HG03159 (cell line): ENCODE measurements around the gene CCNG2.
"Not testable (repeated sequence)": the region's sequence is repeated elsewhere in the genome, so short reads cannot be mapped to it uniquely, and the experiment has no call there.

Experiments used
- ATAC-seq: cut with Tn5 transposase; IDR thresholded peaks from one replicate; pipeline ENCODE4 v1.9.1; 2021; ENCODE audit warnings: mild to moderate bottlenecking, moderate library complexity; ENCODE audit not compliant: unreplicated experiment

Gene CCNG2, protein sequence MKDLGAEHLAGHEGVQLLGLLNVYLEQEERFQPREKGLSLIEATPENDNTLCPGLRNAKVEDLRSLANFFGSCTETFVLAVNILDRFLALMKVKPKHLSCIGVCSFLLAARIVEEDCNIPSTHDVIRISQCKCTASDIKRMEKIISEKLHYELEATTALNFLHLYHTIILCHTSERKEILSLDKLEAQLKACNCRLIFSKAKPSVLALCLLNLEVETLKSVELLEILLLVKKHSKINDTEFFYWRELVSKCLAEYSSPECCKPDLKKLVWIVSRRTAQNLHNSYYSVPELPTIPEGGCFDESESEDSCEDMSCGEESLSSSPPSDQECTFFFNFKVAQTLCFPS

DNA sequence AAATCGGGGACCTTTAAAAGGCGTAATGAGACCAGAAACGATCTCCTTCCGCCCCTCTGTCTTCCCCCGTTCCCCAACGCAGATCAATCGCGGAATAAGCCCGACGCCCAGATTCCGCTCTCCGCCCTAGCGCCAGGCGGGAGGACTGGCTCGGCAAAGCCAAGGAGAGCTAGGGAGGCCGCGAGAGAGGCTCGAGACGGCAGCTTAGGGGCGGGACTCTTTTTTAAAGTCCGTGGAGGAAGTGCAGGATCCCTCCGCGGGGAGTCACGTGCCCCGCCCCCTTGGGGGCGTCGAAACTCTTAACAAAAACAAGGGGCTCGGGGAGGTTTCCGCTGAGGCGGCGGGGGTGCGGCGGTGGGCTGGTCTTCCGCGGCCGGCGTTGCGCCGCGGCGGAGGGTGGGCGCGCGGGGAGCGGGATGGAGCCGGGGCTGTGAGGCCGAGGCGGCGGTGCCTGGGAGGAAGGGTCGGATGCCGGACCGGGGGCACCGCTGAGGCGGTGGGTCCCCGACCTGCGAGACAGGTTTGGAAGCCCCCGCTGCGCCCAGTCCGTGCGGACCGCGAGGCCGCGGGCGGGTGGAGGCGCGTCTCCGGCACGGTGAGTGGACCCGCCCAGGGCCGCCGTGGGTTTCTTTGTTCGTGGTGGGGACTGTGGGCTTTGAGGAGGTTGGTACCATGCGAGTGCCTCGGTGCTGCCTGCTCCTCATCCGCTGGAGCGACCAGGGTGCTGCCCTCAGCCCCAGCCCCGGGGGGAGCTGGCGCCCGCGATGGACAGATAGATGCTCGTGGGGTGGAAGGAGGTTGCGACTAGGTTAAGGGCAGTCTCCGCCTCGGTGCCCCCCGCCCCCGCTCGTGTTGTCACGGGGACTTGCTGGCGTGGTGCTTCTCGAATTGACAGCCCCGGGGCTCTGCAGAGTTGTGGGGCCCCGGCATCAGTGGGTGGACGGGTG, at the start of gene CCNG2:
Gene CCNG2, plus strand, starts transcription at position 296 of the 947 bp plus-strand sequence. CDS start 1,326 bp downstream, outside the sequence.
- ATAC-seq: peak; percentile 26

DNA sequence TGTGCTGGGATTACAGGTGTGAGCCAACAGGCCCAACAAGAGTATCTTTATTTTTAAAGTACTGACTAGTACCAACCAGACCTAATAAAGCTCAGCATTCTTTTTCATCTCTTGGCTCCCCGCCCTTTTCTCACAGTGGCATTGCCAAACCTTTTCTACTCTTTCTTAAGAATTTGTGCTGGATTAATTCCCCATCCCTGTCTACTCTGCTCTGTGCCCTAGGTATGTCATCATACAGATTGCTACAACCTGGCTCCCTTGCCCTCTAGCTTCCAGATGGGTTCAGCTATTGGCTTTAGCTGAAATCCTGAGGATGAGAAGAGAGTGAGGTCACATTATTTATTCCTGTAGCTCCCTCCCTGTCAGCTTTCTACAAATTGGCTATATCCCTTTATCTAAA, 46.3 kb upstream of the CCNG2 start:
- no peak for ATAC-seq

DNA sequence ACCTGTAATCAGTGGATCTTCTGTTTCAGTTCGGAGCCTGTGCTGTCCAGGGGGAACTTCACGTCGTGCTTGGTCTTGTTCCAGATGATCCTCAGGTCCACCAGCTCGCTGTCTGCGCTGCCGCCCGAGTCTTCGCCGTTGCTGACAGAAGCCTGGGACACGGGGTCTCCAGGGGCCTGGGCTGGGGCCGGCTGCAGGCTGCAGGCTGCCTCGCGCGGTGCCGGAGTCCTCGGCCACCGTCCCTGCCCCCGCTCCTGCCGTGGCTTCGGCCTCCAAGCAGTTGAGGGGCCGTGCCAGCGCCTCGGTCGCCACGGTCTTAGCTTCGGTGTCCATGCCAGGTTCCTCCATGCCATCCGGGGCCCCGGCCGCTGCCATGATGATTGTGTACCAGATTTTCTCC, 43.9 kb upstream of the CCNG2 start:
- no peak for ATAC-seq

DNA sequence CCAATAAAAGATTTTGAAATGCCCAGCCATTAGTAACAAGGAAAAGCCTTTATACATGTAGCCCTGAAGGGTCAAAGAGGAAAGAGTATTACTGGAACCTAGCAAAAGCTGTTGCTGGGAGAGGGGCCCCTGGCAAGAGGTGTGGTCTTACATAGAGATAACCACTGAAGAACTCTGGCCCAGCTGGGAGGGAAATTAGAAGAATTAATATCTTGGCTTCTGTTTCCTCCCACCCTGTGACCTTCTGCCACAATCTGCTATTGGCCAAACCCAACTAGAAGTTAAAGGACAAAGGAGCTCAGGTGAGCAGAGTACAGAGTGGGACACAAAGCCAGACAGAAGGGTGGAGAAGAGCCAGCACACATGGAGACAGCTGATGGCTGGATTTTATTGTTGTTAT, 39.3 kb upstream of the CCNG2 start:
- ATAC-seq: no peak

DNA sequence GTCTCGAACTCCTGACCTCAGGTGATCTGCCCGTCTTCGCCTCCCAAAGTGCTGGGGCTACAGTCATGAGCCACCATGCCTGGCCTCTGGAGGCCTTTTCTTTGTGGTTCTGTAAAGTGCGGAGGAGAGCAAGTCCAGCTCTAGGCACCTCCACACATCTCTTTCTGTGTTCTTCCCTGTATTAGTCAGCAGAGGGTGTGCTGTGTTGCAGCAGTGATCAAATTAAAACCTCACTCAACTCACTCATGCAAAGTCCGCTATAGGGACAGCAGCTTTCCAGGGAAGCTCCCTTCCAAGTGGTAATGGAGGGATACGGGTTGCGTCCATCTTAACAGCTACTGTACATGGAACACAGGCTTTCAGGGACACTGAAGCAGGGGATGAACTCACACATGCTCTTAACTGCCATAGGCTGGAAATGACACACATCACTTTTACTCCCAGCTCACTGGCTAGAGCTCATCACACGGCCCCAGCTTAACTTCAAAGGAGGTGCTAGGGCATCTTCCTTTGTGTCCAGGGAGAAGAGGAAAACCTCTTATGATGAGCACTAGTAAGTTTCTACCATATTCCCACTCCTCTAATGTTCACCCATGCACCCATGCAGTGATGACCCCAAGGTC, 36.0 kb upstream of the CCNG2 start:
- no peak for ATAC-seq

DNA sequence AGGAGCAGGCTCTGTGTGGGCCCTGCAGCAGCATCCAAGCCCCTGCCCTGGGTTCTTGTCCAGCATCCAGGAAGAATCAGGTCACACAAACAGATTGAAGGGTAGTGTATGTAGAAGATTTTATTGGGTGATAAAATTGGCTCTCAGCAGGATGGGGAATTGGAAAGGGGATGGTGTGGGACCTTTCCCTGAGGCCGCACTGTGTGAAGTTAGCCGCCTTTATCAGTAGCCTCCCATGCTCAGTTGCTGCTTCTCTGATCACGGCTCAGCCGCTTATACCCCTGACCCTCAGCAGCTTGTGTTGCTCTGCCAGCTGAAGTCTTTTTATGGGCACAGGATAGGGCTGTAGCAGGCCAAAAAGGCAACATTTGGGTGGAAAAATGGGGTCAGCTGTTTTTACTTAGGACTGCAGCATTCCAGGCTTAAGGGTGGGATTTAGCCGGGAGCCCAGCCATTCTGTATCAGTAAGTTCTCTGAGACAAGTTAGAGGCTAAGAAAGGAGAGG, 35.2 kb upstream of the CCNG2 start:
- no peak for ATAC-seq

DNA sequence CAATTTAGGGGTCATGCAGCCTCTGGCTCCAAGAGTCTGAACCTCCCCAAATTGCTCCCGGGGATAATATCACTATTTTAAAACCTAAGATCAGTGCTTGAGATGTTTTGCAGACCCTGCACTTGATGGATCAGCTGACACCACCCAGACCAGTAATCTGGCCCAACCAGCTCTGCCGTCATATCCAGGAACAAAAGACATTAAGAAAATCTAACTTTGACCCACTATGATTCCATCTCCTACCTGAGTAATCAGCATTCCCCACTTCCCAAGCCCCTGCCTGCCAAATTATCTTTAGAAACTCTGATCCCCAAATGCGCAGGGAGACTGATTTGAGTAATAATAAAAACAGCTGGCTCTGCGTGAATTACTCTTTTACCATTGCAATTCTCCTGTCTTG, 34.4 kb upstream of the CCNG2 start:
- no peak for ATAC-seq

DNA sequence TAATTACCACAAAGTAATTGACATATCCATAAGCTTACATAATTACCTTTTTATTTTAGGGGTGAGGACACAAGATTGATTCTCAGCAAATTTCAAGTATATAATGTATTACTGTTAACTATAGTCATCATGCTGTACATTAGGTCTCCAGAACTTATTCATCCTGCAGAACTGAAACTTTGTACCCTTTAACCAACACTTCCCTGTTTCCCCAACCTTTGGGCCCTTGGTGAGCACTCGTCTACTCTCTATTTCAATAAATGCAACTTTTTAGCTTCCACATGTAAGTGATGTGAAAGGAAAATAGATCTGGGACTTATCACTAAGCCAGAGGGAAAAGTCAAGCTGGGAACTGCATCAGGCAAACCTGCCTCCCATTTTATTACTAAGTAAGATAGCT, 33.6 kb upstream of the CCNG2 start:
- ATAC-seq: no peak

DNA sequence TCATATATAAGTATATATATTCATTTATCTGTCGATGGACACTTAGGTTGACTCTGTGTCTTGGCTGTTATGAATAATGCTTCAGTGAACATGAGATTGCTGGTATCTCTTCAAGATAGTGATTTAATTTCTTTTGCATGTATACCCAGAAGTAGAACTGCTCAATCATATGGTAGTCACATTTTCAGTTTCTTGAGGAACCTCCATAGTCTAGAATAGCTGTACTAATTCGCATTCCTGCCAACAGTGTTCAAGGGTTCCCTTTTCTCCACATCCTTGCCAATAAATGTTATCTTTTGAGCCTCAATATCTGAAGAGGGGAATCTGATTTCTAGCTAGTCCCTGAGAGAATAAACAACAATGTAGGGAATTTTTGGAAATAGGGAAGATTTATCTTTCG, 32.4 kb upstream of the CCNG2 start:
- no peak for ATAC-seq

DNA sequence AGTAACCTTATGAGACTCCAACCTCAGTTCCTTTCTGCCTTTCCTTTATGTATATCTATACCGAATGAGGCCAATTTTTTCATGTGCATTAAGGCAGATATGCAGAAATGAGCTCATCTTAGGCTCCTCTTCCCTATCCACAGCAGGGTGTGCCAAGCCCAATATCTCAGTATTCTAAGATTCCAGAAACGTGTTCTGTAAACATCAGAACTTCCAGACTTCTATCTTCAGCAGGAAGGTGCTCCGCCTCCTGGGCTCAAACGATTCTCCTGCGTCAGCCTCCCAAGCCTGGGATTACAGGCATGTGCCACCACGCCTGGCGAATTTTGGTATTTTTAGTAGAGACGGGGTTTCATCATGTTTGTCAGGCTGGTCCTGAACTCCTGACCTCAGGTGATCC, 31.0 kb upstream of the CCNG2 start:
- ATAC-seq: no peak

DNA sequence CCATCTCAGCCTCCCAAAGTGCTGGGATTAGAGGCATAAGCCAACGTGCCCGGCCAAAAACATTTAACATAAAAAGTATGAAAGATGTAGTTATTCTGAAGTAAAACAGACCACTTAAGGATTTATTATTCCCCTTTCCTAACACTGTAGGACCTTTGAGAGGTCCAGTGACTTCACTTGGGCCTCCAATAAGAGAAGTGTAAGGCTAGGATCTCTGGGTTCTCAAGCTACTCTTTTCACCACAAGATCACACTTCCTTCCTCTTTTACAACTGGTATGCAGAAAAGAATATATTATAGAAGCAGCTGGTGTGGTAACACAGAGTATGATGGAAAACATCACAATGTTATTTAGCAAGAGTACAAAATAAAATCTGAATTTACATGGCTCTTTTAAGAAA, 30.2 kb upstream of the CCNG2 start:
- peak; percentile 94 for ATAC-seq

DNA sequence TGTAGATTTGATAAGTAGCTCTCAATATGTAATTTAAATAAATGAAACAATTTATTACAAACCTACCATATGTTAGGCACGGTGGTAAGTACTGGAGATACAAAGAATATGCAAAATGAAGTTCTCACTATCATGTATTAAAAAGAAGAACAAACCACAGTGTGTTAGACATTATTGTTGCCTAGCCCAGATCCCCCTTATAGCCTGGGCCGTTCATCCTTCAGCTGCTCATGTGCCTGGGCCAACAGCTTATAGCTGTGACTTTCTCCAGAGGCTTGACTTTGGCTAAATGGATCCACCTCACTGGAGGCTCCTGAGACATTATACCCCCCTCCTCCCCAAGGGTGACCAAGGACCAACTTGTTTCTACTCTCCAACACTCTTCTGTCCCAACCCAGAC, 29.8 kb upstream of the CCNG2 start:
- peak; percentile 71 for ATAC-seq

DNA sequence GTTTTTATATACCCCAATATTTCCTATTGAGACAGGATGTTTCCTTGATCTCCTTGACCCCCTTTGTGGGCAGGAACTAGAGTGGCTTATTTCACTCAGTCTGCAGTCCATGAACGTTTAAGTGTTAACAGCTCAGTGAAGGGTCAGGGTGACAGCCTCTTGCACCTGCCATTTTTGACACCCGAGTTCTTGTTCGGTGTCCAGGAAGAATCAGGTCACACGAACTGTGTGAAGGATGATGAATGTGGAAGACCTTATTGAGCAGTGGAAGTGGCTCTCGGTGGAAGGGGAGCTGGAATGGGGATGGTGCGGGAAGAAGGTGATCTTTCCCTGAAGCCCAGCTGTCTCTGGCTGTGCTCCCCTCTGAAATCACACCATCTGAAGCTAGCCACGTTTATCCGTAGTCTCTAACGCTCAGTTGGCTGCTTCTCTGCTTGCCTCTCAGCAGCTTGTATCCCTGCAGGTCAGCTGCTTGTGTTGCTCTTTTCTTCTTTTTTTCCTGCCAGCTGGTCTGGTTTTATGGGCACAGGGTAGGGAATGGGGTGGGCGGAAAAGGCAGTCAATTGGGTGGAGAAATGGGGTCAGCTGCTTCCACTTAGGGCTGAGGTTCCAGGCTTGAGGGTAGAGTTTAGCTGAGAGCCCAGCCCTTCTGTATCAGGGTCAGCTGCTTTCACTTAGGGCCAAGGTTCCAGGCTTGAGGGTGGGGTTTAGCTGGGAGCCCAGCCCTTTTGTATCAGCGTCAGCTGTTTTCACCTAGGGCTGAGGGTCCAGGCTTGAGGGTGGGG, 29.0 kb upstream of the CCNG2 start:
- no peak for ATAC-seq

DNA sequence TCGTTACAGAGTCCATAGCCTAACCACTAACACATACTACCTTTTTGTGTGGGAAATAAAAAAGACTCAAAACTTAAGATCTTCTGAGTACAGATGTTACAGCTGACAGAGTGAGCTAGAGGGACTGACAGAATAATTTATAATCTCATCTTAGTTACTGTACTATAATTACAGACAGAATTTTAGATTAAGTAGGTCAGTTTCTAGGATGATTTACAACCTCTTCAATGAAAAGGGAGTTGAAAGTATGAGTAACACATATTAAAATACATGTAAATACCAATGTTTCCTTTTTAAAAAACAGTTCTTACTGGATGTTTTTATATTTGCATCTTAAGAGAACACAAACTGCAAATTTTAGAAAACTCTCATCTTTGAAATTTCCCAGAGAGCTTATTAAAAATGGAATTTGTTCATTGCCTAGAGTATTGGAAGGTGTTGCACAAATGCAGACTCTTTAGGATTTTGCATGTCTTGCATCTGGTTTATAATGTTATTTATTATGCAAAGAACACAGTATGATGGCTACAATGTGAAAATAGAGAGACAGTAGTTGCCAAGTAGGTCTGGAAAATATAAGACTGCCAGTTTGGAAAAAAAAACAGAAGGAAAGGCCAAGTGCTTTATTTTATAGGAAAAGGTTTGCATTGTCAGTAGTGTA, 24.2 kb upstream of the CCNG2 start:
- no peak for ATAC-seq

DNA sequence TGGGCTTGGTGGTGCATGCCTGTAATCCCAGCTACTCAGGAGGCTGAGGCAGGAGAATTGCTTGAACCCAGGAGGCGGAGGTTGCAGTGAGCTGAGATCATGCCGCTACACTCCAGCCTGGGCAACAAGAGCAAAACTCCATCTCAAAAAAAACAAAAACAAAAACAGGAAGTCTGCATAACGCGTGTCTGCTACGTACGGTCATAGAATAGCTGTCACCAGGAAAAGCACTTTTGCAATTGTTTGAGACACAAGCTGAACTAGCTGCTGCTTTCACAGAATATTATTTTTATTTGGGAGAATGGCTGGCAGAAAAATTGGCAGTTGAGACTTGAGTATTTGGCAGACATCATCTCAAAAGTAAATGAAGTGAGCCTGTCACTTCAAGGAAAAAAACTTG, 19.6 kb upstream of the CCNG2 start:
- ATAC-seq: not testable (repeated sequence)

DNA sequence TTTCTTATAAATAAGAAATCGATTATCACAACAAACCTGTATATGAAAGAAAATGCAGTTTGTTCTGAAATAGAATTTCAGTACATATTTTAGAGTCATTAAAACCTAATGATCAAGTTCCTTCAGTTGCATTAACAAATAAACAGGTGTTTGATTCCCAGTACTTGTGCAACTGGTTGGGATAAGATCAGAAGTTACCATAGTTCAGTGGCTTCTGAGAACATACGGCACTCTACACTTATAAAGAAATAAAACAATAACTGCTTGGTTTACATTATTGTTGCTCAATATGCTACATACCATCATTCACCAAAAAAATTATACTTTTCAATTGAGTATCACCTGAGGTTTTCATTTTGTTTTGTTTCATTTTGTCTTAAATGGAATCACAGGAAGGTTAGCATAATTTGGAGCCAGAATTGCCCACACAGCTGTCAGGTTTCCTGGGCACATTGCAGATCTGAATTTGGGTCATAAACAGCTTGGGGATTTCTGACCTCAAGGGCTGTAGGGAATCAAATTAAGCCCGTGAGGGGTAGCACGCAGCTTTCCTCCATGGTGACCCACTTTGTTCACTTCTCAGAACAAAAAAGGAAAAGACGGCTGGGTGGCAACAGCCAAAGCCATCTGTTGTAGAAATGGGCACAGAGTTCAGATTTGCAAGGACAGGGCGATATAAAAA, 14.9 kb upstream of the CCNG2 start:
- no peak for ATAC-seq

DNA sequence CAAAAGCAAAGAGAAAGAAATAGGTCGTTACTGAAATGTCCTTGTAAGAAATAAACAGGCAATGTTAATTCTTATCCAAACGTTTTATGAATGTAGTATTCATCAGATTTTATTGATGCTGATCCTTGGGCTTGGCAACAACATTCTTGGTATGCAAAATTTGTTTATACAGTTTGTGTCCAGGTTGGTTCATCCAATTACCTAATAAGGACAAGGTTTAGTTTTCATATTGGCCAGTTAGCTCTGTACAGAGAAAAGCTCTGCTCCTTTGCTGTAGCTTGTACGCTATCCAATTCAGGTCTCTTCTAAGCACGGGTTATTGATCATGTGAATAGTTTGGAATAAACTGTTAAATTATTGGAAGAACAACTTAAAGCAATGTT, 14.4 kb upstream of the CCNG2 start:
- no peak for ATAC-seq

DNA sequence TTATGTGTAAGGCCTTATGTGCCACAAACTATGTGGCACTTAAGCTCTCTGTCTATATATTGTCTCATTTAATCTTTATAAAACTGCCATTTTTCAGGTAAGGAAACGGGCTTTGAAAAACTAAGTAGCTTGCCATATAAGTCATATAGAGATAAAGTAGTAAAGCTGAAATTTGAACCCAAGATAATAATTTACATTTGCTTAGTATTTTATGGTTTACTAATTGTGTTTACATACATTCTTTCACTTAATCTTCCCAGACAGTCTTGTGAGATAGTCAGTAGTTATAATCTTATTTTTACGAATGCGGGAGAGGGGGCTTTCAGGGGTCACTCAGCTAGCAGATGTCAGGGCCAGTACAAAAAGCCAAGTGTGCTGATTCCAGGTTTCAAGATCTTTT, 13.9 kb upstream of the CCNG2 start:
- no peak for ATAC-seq

DNA sequence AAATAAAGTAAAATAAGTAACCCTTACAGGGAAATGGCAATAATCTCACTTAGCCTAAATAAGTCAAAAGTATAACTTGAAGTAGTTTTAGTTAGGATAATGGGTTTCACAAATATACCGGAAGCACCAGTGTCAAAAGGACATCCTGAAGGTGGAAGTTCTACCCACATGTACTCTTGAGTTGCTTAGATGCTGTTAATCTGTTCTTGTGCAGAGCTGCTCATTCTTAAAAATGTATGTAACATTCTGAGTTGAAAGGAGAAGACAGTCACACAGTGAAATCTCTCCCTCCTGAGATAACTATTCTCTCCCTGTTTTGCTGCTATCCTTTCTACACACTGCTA, 11.2 kb upstream of the CCNG2 start:
- ATAC-seq: no peak
